ENCODE data around the gene C5orf47.

The C5orf47 gene

DNA sequence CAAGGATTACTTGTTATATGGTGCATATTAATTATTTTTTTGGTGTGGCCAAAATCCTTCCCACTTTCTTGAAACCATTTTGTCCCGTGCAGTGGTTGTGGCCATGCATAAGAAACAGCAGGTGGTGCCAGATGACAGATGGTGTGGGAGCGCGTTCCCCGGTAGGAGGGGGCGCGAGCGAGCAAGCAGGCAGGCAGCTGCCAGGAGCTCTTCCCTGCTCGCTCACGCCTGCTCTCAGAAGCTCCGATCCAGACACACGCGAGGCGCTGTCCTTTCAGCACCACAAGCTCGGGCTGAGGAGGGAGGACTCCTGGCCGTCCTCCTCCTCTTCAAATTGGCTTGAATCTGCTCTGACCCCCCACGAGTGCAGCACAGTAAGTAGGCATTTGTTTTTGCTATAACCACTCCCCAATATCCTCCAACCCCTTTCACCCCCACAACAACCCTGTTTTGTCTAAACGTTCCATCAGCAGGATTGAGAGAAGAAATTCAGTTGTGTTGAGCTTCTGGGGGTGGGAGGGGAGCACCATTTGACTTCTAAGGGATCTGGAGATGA, 56.6 kb downstream of the C5orf47 start, which contains the start of gene NSG2:
NSG2 (plus strand) TSS at position 237 of the 556 bp plus-strand sequence. CDS start 1,050 bp downstream, outside the sequence.
- peak; percentile 40 for DNase-seq

GRCh38 chr5:174046558-174046957, 57.6 kb downstream of the C5orf47 start:
- DNase-seq, result no peak

DNA sequence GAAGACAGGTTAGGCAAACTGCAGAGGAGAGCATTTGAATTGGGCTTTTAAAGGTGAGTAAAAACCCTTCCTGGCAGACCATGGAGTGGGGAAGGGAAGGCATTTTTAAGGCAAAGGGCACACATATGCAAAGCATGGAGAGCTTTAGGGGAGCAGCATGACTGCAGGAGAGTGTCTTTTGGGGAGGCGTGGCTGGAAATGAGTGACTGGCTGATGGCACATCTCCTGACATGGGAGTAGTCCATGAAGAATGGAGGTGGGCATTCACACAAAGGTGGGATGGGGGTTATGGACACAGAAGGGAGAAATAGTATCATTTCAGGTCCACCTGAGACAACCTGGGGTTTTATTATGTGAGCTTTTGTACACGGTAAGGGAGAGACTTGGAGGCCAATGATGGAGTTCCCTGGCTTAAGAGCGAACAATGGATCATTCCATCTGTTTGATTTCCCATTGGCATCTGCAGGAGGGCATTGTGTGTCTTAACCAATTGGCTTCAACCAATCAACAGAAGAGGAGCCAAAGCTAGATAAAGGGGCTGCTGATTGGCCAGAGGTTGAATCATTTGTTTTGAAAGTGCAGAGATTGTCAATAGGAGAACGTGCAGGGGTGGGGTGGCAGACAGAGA, 58.6 kb downstream of the C5orf47 start:
- DNase-seq, result no peak

- no peak for DNase-seq
Measured at GRCh38 chr5:174052636-174053035, 63.7 kb downstream of the C5orf47 start.

DNA sequence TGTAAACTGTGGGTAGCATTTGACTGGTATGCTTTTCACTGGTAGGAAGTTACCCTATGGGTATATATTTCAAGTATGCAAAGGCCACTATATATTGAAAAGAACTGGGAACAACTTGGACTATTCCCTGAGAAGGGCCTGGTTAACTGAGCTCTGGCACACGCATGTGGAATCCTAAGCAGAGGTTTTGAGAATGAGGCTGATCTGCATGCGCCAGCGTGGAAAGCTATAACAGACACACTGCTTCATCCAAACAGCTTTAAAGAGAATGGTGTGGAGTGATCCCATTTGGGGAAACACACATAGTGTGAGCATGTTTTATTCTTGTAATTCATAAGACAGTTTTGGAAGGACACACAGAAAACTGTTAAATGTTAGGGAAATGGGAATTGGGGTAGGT, 64.9 kb downstream of the C5orf47 start:
- DNase-seq, result no peak
